HG02642 (cell line): ENCODE data around the gene C19orf33.

Experiments used
- ATAC-seq: cut with Tn5 transposase; IDR thresholded peaks from one replicate; pipeline ENCODE4 v1.9.1; 2021; ENCODE audit warnings: mild to moderate bottlenecking; ENCODE audit not compliant: unreplicated experiment, poor library complexity

The C19orf33 gene

GRCh38 chr19:38277969-38278680 lies 25.9 kb upstream of the C19orf33 start:
- no peak for ATAC-seq

GRCh38 chr19:38278751-38279150 lies 25.3 kb upstream of the C19orf33 start:
- no peak for ATAC-seq

GRCh38 chr19:38280030-38280921 lies 23.8 kb upstream of the C19orf33 start:
- ATAC-seq, result no peak

GRCh38 chr19:38281811-38282566 lies 22.1 kb upstream of the C19orf33 start:
- ATAC-seq, result no peak

GRCh38 chr19:38283271-38283670 lies 20.8 kb upstream of the C19orf33 start:
- no peak for ATAC-seq

GRCh38 chr19:38284422-38284821 lies 19.6 kb upstream of the C19orf33 start:
- no peak for ATAC-seq

- ATAC-seq, result no peak
Observed at GRCh38 chr19:38285567-38285966, 18.5 kb upstream of the C19orf33 start.

GRCh38 chr19:38287604-38288003 lies 16.4 kb upstream of the C19orf33 start:
- ATAC-seq, result no peak

GRCh38 chr19:38288123-38288855 lies 15.8 kb upstream of the C19orf33 start:
- no peak for ATAC-seq

- no peak for ATAC-seq
Observed at GRCh38 chr19:38289955-38290354, 14.1 kb upstream of the C19orf33 start.

GRCh38 chr19:38290631-38291147 lies 13.4 kb upstream of the C19orf33 start:
- ATAC-seq, result no peak

GRCh38 chr19:38291855-38292254 lies 12.2 kb upstream of the C19orf33 start:
- ATAC-seq, result no peak

- ATAC-seq, result no peak
Observed at GRCh38 chr19:38293281-38293680, 10.8 kb upstream of the C19orf33 start.

GRCh38 chr19:38294090-38294489 lies 10.0 kb upstream of the C19orf33 start:
- no peak for ATAC-seq

- no peak for ATAC-seq
Observed at GRCh38 chr19:38298821-38299680, 5.0 kb upstream of the C19orf33 start.

GRCh38 chr19:38304352-38304865 lies 358 bp downstream of the C19orf33 start:
- no peak for ATAC-seq

GRCh38 chr19:38304866-38305429 lies 897 bp downstream of the C19orf33 start:
- ATAC-seq, result no peak

GRCh38 chr19:38306236-38306635 lies 2.2 kb downstream of the C19orf33 start:
- no peak for ATAC-seq
